ENCODE data around the gene HLA-DQA1. TPM values are rescaled to one million over a fixed set of nuclear protein-coding genes. Genes with fewer than 3 reads are reported as not detected.
"Not testable (repeated sequence)": the region's sequence is repeated elsewhere in the genome, so short reads cannot be mapped to it uniquely, and the experiment has no call there.

The HLA-DQA1 gene
- total RNA-seq, result 111 TPM
- long read RNA-seq, partial matches to known transcripts, result 0 of 6 reads
- long read RNA-seq, other reads (novel, unspliced or antisense), result 2 of 6 reads

DNA sequence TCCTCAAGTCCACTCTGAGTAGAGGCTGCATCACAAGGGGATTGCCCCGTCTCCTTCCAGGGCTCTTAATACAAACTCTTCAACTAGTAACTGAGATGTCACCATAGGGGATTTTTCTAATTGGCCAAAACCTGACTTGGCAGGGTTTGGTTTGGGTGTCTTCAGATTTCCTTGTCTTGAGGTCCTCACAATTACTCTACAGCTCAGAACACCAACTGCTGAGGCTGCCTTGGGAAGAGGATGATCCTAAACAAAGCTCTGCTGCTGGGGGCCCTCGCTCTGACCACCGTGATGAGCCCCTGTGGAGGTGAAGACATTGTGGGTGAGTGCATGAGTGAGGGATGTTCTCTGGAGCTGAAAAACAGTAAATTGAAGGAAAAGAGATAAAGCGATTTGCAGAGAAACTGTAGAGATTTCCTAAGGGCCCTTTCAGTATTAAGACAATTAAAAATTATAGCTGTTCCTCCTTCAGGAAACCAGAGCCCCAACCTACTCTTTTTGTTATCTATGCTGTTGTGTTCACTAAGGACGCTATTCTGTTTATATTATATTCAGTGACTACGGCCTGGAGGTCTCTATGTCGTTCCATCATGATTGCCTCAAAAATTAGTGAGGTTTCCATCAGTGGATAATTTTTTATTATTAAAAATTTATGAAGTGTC, at the start of gene HLA-DQA1:
Gene HLA-DQA1 (plus strand): TSS at position 188 of the 662 bp plus-strand sequence. CDS start 53 bp downstream, at position 241.
- no peak for TF ChIP-seq CTCF (IDR thresholded peaks at IDR 0.05)
- Histone ChIP-seq H3K27ac (no peak within 1 kb of the TSS), H3K27me3 (no peaks in the 10 kb centered on the region), H3K4me3 (peak within 1 kb of the TSS; percentile 25), H3K9me3 (no peaks in the 10 kb centered on the region), H3K4me1 (no peaks in the 10 kb centered on the region), H3K36me3 (no peaks in the 10 kb centered on the region)
- intact Hi-C loops (cut with DNase I), result no loop called here
- DNase-seq (no peak), ATAC-seq (peak; percentile 96)

GRCh38 chr6:32588156-32588555, 49.0 kb upstream of the HLA-DQA1 start:
- TF ChIP-seq CTCF (IDR thresholded peaks at IDR 0.05), result no peak
- no peak for DNase-seq
- ATAC-seq, result no peak
- H3K27me3 ChIP-seq, result no peaks in the 10 kb centered on the region
- no peaks in the 10 kb centered on the region for H3K9me3 ChIP-seq
- intact Hi-C loops (cut with DNase I), result no loop called here
- no peak overlapping the region for H3K27ac ChIP-seq
- H3K36me3 ChIP-seq, result no peaks in the 10 kb centered on the region
- no peaks in the 10 kb centered on the region for H3K4me1 ChIP-seq
- no peak overlapping the region for H3K4me3 ChIP-seq

DNA sequence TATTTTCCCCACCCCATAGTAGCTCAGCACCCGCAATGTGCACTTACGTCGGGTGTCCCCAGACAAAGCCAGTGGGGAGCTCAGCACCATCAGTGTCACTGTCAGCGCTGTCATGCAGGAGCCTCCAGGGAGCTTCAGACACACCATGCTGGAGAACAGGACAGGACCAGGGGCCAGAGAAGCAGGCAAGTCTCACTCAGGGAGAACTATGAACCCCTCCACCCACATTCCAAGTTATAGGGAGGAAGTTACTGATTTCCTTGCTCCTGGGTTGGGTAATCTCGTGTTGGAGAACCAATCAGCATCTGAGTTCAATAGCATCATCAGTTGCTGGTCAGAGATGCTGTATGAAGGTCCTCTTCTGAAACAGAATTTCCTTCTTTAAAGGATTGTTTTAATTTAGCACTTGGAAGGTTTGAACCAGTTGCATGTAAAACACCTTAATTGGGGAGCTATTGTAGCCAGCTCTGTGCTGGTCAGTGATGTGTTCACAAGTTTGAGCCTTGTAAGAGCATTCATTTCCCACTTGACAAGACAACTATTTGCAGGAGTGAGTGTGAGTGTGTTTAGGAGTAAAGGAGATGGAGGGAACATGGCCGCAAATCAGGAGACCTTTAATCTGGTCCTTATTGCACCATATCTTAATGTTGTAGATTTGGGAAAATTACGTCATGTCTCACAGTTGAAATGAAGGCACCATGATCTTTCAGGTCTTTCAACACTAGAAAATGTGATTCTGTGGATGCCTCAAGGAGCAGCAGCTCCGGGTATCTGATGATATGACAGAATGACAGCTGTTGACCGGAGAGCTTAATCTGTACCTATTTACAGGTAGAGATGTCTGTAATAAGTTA, 47.4 kb upstream of the HLA-DQA1 start, which contains the start of gene HLA-DRB1:
Gene HLA-DRB1 (minus strand): TSS at position 253 of the 854 bp plus-strand sequence. CDS start 106 bp downstream, at position 147.
- H3K4me3 ChIP-seq, result no peak within 1 kb of the TSS
- intact Hi-C loops (cut with DNase I), result no loop called here
- no peak for DNase-seq
- no peaks in the 10 kb centered on the region for H3K9me3 ChIP-seq
- H3K27ac ChIP-seq, result no peak within 1 kb of the TSS
- peak; percentile 99 for ATAC-seq
- no peak for TF ChIP-seq CTCF (IDR thresholded peaks at IDR 0.05)
- H3K36me3 ChIP-seq, result no peaks in the 10 kb centered on the region
- no peaks in the 10 kb centered on the region for H3K27me3 ChIP-seq
- no peaks in the 10 kb centered on the region for H3K4me1 ChIP-seq

DNA sequence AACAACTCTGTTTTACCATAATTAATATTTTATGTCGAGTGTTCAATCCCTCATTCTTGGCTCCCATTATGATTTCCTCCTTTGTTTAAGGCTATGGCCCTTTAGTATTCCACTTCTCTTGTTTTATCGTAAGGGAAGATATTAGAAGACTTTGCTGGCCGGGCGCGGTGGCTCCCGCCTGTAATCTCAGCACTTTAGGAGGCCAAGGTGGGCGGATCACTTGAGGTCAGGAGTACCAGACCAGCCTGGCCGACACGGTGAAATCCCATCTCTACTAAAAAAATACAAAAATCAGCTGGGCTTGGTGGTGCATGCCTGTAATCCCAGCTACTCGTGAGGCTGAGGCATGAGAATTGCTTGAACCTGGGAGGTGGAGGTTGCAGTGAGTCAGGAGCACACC, 46.5 kb upstream of the HLA-DQA1 start:
- H3K4me3 ChIP-seq; intact Hi-C loops (cut with DNase I); H3K27me3 ChIP-seq; H3K27ac ChIP-seq; DNase-seq; ATAC-seq; H3K9me3 ChIP-seq; H3K4me1 ChIP-seq; H3K36me3 ChIP-seq: not testable (repeated sequence)

DNA sequence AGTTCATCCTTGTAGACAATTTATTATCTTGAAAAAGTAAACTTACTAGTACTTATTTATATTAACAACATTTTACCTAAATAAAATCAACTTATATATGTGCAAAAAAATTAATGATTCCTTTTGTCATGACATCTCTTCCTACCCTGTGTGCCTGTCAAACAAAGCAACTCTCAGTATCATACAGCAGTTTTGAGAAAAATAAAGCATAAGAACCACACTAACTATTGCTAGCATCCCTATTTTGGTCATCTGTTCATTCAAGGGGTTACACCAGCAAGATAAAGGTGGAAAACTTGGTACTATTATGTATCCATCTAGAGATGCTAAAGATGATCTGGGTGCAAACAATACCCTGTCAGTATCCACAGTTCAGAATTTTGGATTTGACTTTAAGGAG, 40.2 kb upstream of the HLA-DQA1 start:
- H3K36me3 ChIP-seq, result no peaks in the 10 kb centered on the region
- no peaks in the 10 kb centered on the region for H3K4me1 ChIP-seq
- H3K27me3 ChIP-seq, result no peaks in the 10 kb centered on the region
- H3K4me3 ChIP-seq, result no peak overlapping the region
- no peak for TF ChIP-seq CTCF (IDR thresholded peaks at IDR 0.05)
- no peak overlapping the region for H3K27ac ChIP-seq
- DNase-seq, result no peak
- no peaks in the 10 kb centered on the region for H3K9me3 ChIP-seq
- intact Hi-C loops (cut with DNase I), result no loop called here
- ATAC-seq, result no peak

DNA sequence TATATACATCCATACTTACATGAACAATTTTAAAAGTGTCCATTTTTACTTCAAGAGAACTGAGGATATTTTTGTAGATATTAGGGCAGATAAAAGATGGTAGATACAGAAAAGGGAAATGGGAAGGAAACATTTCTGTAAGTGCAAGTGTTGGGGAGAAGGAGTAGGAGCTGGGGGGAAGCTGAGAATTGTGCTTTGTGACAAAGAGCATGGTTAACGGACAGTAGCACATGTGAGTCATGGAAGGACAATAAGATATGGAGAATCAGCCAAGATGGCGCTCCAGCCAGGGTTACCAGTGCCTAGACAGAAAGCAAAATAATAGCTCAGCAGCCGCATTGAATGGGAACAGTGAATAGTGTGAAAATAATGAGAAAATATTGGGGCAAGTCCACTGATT, 34.8 kb upstream of the HLA-DQA1 start:
- DNase-seq (no peak), ATAC-seq (peak; percentile 16)
- TF ChIP-seq CTCF (IDR thresholded peaks at IDR 0.05), result no peak
- Histone ChIP-seq H3K4me3 (no peak overlapping the region), H3K27me3 (no peaks in the 10 kb centered on the region), H3K36me3 (no peaks in the 10 kb centered on the region), H3K9me3 (no peaks in the 10 kb centered on the region), H3K27ac (no peak overlapping the region), H3K4me1 (no peaks in the 10 kb centered on the region)
- intact Hi-C loops (cut with DNase I), result no loop called here

Data from upper lobe of right lung (tissue), 1 donor.